Measurements from ENCODE around the gene KRTAP26-1. TPM values are rescaled to one million over a fixed set of nuclear protein-coding genes. Genes with fewer than 3 reads are reported as not detected.

Gene KRTAP26-1
- total and polyA plus RNA-seq, 2 of the 4 experiments (the other 2 are of a cell fraction): not detected

- DNase-seq (no peak), ATAC-seq (ENCODE audit: low read depth) (no peak)
- Histone ChIP-seq H3K36me3 (ENCODE audit: control insufficient read depth, insufficient read depth, low read length) (no peaks in the 10 kb centered on the region), H3K9me1 (ENCODE audit: insufficient read depth, low read length) (no peaks in the 10 kb centered on the region), H3K27me3 (ENCODE audit: control insufficient read depth, insufficient read depth, low read length) (no peaks in the 10 kb centered on the region), H3K9ac (ENCODE audit: low read depth, low read length) (no peak overlapping the region), H3K27ac (ENCODE audit: insufficient read depth, low read length) (no peak overlapping the region), H3K4me2 (ENCODE audit: low read depth, low read length) (no peak overlapping the region), H4K8ac (ENCODE audit: low read depth in 2 of 2, low read length in 2 of 2) (no peak overlapping the region), H4K5ac (ENCODE audit: low read depth, low read length) (no peak overlapping the region), H3K4me3 (ENCODE audit: insufficient read depth, low read depth, low read length) (no peak overlapping the region), H3K9me3 (ENCODE audit: control insufficient read depth, insufficient read depth, low read length) (peaks cover 10% of the 10 kb centered on the region), H3K4ac (ENCODE audit: low read depth, low read length) (no peak overlapping the region), H3K56ac (ENCODE audit: extremely low read depth, insufficient read depth, low read length) (no peak overlapping the region), H2AK9ac (replicated peaks; ENCODE audit: low read depth, low read length, poor library complexity) (no peak overlapping the region), H3K79me1 (ENCODE audit: low read depth in 1 of 2, low read length in 2 of 2) (no peaks in the 10 kb centered on the region), H2BK120ac (ENCODE audit: low read depth, low read length) (no peak overlapping the region), H3K23ac (ENCODE audit: low read depth, low read length) (no peak overlapping the region), H3K18ac (ENCODE audit: low read depth, low read length) (no peak overlapping the region), H4K20me1 (ENCODE audit: insufficient read depth, low read length) (no peaks in the 10 kb centered on the region), H2BK20ac (ENCODE audit: low read depth, low read length) (no peak overlapping the region), H3K4me1 (ENCODE audit: control insufficient read depth, insufficient read depth, low read length) (no peaks in the 10 kb centered on the region), H2BK15ac (ENCODE audit: low read depth, low read length) (no peak overlapping the region), H2AK5ac (ENCODE audit: low read depth, low read length) (no peak overlapping the region), H2BK5ac (ENCODE audit: low read depth, low read length, poor library complexity, severe bottlenecking) (no peak overlapping the region), H3K14ac (replicated peaks; ENCODE audit: low read depth, low read length) (no peak overlapping the region), H2AFZ (replicated peaks; ENCODE audit: low read length, poor library complexity) (no peak overlapping the region), H4K91ac (ENCODE audit: insufficient read depth, low read depth, low read length) (no peak overlapping the region)
- BruUV-seq (replicated peaks): no TSS peak
- ChIA-PET CTCF (no interaction called here), POLR2A (ENCODE audit: unreplicated experiment) (no interaction called here)
- dilution Hi-C loops (cut with HindIII; ENCODE audit: low sequenced_read_pairs, unreplicated experiment) (no loop called here), intact Hi-C loops (cut with micrococcal nuclease) (no loop called here), in situ Hi-C loops (cut with MboI; ENCODE audit: low sequenced_read_pairs) (no loop called here)
- no peak for TF ChIP-seq MAZ (IDR thresholded peaks at IDR 0.05; ENCODE audit: borderline replicate concordance, low read depth, low read length)
- TF ChIP-seq CHD1 (IDR thresholded peaks at IDR 0.05; ENCODE audit: low read depth, low read length): no peak
- no peak for TF ChIP-seq RFX5 (IDR thresholded peaks at IDR 0.05; ENCODE audit: low read depth, low read length)
- TF ChIP-seq MAFK (IDR thresholded peaks at IDR 0.05; ENCODE audit: low read depth, low read length): no peak
- TF ChIP-seq RAD21 (IDR thresholded peaks at IDR 0.05; ENCODE audit: low read length): no peak
- TF ChIP-seq CTCF (conservative IDR thresholded peaks at IDR 0.05; ENCODE audit: low read depth, low read length): no peak
- TF ChIP-seq BHLHE40 (IDR thresholded peaks at IDR 0.05; ENCODE audit: low read depth, low read length): no peak
- TF ChIP-seq RCOR1 (IDR thresholded peaks at IDR 0.05; ENCODE audit: insufficient replicate concordance, low read length): no peak
- TF ChIP-seq FOS (IDR thresholded peaks at IDR 0.05; ENCODE audit: low read depth, low read length): no peak
- TF ChIP-seq, protein P1, sequence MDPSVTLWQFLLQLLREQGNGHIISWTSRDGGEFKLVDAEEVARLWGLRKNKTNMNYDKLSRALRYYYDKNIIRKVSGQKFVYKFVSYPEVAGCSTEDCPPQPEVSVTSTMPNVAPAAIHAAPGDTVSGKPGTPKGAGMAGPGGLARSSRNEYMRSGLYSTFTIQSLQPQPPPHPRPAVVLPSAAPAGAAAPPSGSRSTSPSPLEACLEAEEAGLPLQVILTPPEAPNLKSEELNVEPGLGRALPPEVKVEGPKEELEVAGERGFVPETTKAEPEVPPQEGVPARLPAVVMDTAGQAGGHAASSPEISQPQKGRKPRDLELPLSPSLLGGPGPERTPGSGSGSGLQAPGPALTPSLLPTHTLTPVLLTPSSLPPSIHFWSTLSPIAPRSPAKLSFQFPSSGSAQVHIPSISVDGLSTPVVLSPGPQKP (IDR thresholded peaks at IDR 0.05; ENCODE audit: borderline replicate concordance, low read depth, low read length): no peak
- TF ChIP-seq CEBPB (IDR thresholded peaks at IDR 0.05; ENCODE audit: low read depth, low read length): no peak
- no peak for TF ChIP-seq POLR2A (IDR thresholded peaks at IDR 0.05; ENCODE audit: low read depth, low read length)
- TF ChIP-seq, protein P2, sequence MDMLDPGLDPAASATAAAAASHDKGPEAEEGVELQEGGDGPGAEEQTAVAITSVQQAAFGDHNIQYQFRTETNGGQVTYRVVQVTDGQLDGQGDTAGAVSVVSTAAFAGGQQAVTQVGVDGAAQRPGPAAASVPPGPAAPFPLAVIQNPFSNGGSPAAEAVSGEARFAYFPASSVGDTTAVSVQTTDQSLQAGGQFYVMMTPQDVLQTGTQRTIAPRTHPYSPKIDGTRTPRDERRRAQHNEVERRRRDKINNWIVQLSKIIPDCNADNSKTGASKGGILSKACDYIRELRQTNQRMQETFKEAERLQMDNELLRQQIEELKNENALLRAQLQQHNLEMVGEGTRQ (IDR thresholded peaks at IDR 0.05; ENCODE audit: low read depth, low read length): no peak
- TF ChIP-seq NFE2L2 (IDR thresholded peaks at IDR 0.05; ENCODE audit: low read depth, low read length): no peak
- no peak for TF ChIP-seq SMC3 (IDR thresholded peaks at IDR 0.05; ENCODE audit: low read depth, low read length)
Measured at GRCh38 chr21:30326390-30326789, 6.3 kb upstream of the KRTAP26-1 start.

All from IMR-90 (cell line).